GM19467 (cell line): ENCODE data around the gene HOXC11.

ENCODE experiments used
- ATAC-seq: cut with Tn5 transposase; IDR thresholded peaks from one replicate; pipeline ENCODE4 v1.9.1; 2021; ENCODE audit warnings: mild to moderate bottlenecking, moderate library complexity; ENCODE audit not compliant: unreplicated experiment

Gene HOXC11

DNA sequence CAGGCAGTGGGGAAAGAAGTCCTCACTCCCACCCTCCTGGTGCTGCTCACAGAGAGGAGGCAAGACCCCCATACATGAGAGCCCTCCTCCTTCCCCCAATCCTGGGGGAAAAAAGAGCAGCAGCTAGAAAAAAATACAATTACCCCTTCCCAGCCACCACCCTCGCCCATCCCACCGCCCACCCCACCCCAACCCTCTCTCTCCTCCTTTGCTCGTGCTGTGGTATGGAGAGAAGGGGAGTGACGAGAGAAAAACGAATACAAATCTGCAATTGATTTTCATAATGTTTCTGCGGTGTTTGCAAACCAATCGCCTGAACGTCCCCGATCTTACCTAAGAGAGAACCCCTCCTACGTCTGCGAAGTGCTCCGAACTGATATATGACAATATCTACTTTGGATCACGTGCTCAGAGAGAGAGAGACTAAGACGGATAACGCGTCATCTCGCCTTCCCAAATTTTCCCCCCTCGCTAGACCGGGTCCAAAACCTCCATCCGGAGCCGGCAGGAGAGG is at the start of gene HOXC11:
TSS of gene HOXC11 (plus strand) at position 405 of the 514 bp plus-strand sequence. CDS start 116 bp downstream, outside the sequence.
- no peak for ATAC-seq

DNA sequence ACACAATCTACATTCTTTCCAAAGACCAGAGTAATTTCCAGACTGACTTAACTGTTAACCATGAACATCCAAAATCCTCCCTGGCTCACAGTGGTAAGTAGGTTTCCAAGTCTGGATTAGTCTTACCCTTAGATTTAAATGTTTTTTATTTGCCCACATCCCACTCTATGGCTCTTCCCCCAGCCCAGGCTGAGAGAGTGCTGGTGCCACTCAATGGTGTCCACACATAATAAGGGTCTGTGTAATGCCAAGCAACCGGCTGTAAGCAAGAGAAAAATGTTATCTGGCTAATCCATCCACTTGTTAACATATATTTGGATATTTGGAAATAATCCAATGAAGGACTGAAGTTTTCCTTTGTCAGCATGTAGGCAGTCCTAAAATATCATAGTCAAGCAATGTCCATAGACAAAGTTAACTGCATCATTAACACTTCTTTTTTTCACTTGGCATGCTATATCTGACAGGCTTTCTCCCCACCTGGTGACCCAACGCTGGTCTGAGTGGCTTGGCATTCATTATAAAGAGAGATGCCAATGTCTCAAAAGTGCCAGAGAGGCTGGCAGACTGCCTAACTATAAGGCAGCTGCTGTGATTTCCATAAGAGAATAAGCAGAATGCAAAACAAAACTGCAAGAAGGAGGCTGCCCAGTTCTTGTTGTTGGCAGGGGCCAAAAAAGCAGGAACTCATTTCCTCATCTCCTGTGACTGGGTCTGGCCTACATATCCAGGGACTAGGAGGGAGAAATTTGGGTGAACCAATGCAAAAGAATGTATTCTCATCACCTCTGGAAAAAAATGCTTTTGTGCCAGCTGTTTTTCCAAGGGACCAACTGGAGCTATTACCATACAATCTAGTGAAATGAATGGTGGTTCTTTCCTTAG is 48.2 kb upstream of the HOXC11 start:
- no peak for ATAC-seq

DNA sequence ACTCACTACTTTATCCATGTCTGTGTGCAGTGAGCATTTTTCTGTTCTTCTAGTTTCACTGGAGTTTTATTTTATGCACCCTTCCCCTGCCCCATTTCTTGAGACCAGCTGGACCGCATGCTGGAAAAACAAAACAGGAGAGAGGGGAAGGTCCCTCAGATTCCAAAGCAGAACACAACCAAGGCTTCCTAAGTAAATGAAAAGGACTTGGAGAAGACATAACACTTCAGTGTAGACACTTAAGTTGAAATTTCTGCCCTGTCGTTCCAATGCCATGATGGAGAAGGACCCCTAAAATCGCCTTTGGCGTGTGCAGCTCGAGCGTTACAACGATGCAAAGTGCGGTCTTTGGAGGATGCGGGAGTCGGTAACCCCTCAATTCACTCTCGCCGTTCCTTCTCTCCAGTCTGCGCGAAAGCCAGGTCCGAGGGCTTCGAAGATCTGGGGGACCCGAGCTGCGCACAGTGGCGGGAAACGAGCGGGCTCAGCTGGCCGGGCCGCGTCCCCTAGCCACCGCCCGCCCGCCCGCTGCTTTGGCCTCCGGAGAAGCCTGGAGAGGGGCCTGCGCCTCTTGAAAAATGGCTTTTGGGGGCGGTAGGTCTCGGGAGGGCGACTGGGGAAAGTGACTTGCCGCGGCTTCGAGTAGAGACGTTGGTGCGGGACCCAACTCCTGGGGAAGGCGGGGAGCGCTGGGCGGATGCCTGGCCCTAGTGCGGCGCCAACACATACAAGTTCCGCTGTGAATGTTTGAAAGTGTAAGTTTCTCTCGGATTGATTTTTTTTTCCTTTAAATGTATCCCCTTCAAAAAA is 45.5 kb upstream of the HOXC11 start:
- ATAC-seq = no peak

DNA sequence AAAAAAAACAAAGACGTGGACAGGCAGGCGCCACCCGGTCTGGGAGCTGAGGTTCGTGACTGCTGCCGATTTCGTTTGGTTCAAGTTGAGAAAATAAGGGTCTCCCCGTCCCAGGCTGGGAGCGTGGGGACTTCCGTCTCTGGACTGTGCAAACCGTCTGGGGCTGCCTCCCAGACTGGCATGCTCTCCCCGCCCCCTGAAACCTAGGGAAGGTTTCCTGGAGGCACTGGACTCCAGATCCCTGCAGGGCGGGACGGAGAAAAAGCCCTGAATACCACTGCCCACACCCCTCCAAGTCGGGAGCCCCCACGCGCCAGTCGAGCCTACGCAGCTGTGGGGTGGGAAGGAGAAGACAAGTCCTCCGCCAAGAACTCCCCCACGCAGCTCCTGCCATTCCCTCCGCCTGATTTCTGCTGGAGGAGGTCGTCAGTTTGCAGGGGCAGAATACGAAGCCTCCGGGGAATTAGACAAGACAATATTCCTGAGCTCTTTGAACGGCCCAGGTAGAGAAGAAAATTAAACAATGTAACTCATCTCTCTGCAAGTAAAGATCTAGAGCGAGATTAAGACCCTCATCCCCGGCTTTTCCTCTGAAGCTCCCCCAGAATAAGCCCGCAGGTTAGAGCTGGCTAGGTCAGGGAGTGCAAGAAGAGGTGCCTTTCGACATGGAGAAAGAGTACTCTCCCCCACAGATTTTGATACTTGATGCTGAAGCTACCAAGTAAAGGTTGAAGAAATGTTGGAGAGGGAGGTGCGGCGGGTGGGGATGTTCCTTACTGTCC is 44.7 kb upstream of the HOXC11 start:
- ATAC-seq = no peak

DNA sequence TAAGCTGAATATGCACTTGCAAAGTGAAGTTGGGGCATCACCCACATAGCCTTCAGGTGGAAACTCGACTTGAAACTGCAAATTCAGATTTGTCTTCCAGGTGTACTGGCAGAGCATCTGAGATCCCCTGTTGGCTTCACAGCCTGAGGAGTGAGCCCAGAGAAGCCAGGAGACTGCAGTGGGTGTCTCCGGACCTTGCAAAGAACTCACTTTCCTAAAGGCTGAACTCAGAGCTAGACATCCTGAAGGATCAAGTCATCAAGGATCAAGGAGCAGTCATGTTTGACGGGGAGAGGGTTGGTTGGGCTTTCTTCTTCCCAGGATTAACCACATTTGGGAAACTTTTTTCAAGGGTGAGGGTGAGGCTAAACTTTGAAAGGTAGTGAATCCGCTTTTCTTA is 43.4 kb upstream of the HOXC11 start:
- ATAC-seq = no peak

DNA sequence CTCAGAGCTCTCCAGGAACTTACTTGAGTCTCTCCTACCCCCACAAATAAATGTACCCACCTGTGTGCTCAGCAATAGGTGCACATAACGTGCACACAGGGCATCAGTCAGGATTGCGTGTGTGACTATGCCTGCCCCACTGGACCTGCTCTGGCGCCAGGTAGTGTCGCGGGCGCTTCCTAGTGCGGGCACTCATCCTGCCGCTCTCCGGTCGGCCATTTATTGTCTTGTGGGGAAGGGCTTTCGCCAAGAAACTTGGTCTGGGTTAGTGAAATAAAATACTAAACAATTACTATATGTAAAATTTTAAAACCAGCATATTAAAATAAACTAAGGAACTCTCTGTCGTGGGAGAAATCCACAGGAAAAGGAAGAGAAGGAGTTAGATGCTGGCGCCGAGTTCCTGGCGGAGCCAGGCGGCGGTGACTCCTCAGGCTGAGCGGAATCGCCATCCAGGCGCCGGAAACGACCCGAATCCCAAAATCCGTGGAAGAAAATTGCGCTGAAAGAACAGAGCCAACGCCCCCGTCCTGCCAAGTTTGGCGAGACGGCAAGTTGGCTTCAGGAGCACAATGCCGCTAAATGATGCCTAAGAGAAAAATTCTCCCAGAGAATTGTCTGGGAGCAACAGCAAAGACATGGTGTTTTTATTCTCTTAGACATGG is 42.2 kb upstream of the HOXC11 start:
- no peak for ATAC-seq

DNA sequence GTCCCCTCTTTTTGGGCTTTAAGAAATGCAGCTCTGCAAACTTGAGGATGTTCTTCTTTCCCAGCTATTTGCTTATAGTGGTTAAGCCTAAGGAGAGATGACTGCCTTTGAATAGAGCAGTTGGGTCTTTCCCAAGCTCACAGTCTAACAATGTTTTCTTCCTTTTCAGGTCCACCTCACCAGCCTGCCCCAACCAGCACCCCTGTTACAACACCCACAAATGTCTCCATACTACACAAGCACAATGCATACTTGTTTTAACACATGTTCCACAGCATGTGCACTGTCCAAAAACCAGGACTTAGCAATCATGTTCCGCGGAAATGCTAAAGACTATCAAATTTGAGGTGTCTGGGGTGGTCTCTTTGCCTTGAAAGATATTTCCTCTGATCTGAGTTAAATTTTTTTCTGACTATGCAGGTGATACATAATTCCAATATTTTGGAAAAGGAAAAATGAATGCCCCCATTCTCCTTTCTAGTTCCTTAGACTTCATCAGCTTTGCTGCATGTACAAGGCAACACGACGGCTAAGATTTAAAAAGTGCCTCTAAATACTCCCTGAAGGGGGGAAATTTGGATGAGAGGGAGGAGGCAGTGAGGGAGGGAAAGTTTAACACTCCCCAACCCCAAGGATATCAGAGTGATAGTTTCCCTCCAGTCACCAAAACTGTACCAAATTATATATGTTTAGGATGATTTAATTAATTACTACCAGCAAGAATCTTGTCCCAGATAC is 40.9 kb upstream of the HOXC11 start:
- ATAC-seq = no peak

DNA sequence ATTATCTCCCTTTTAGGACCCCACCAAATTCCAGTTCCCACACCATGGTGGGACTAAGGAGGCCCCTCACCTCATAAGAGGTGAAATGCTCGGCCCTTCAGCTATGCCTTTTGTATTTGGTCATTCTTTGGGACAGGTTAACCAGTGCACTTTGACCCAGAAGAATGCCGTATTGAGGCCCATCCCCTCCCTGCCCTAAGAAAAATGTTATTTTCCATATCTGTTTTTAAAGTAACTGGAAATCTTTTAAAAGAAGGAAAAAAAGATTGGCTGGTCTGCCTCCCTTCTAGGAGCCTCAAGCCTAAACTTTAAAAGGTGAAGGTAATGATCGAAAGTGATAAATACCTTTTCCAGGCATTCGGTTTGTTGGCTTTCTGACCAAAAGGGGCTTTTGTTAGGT is 40.0 kb upstream of the HOXC11 start:
- no peak for ATAC-seq

DNA sequence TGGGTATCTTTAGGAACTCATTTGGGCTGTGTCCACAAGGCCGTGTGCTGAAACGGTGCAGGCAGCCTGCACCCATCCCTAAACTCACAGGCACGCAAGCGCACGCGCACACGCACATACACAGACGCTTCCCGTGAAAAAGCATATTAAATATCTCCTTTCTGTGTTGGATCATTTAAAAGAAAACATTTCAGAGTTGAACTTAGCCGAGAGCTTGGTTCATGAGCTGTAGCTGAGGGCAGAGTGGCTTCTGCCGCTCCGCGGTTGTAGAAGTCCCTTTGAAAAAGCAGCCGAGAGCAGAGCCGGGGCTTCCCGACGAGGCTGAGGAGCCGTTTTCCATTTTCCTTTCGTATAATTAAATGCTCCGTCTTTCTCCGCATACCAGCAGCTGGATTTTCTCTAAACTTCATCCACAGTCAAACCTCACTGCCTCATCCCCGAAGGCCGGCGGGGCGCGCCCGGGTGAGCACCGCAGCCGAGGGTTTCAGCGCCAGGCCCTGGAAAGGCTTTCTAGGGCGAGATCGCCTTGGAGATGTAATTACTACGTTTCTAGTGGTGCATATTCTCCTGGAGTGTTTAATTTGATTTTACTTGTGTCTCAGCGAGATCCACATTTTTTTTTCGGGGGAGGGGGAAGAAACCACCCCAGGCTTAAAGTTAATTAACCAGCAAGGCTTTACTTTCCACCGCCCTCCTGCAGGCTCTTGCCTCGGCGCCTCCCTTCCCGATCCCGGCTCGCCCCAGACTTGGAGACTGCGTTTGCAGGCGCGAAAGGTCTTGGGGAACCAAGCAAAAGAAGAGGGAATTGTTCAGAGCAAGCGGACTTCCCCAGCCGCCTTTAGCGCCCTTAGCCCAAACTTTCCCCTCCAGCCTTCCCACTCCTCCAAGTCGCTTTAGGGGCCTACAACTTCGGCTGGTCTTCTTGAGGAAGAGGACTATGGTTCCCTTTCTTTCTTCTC is 37.3 kb upstream of the HOXC11 start:
- no peak for ATAC-seq

DNA sequence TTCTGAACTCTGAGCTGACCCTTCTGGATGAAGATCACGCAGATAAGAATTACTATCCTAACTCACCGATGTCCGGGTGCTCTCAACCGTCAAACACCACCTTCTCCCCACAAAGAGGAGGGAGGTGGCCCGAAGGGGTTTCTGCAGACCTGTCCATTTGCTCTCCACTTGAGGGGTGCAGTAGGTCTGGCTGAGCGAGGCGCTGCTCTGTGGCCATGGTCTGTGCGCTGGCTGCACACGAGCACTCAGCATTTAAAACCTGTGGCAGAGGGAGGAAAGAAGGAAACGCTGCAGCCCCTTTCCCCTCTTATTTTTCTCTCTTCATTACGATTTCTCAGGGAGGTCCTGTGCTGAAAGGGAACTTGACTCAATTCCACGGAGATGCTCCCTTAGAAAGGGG is 35.8 kb upstream of the HOXC11 start:
- ATAC-seq = no peak

DNA sequence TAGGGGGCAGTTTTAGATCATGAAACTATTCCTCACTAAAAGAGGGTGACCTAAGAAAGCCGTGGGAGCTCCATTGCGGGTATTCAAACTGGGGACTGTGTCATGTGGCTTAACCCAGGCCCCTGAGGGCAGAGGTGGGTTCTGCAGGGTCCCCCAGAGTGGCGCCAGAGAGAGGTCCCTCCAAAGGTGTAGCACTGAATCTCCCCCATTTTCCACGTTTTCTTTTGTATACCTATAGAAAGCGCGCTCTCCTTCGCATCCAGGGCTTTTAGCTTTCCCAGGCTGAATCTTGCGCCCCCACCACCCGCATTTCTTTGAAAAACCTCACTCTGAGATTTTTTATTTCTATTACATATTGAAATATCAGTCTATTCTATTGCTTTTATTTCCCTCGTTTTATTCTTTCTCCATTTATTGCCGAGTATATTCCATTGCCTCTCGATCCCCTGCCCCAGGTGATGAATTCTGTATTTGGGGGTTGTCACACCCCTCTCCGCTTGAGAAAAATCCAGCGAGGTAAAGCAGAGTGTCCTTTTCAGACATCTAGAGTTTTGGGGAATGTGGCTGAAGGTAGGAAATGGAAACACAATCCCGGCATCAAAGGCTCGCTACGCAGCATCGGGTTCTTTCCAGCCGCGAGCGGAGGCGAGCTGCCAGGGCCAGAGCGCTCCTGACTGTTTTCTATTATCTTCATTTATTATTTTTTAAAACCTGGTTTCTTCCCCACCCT is 35.2 kb upstream of the HOXC11 start:
- no peak for ATAC-seq

DNA sequence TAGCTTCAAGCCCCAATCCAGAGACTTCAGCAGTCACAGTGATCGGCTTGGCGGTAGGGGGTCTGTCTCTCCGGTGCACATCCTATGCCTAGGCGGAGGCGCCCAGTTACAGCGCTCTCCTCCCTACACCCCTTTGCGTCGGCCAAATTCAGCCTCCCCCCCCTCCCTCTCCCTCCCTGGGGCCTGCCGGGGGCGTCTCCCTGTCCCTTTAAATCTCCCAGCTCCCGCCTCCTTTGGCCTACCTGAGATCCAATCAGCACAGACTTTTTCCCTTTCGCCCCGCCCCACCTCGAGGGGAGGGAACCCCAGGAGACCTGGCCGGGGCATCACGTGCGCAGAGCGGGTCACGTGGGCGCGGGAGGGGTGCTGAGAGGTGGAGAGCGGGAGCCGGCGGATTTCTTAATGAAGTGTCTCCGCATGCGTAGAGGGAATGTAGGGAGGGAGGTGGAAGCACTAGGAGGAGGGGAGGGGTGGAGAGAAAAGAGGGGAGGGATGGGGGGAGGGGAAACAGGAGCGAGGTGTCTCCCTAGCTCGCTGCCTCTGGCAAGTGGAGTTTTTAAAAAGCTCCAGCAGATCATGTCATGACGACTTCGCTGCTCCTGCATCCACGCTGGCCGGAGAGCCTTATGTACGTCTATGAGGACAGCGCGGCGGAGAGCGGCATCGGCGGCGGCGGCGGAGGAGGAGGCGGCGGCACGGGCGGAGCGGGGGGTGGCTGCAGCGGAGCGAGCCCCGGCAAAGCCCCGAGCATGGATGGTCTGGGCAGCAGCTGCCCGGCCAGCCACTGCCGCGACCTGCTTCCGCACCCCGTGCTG is 34.4 kb upstream of the HOXC11 start, which contains the start of gene HOXC13:
TSS of gene HOXC13 (plus strand) at position 506 of the 815 bp plus-strand sequence. CDS start at position 582, 76 bp downstream.
- no peak for ATAC-seq

DNA sequence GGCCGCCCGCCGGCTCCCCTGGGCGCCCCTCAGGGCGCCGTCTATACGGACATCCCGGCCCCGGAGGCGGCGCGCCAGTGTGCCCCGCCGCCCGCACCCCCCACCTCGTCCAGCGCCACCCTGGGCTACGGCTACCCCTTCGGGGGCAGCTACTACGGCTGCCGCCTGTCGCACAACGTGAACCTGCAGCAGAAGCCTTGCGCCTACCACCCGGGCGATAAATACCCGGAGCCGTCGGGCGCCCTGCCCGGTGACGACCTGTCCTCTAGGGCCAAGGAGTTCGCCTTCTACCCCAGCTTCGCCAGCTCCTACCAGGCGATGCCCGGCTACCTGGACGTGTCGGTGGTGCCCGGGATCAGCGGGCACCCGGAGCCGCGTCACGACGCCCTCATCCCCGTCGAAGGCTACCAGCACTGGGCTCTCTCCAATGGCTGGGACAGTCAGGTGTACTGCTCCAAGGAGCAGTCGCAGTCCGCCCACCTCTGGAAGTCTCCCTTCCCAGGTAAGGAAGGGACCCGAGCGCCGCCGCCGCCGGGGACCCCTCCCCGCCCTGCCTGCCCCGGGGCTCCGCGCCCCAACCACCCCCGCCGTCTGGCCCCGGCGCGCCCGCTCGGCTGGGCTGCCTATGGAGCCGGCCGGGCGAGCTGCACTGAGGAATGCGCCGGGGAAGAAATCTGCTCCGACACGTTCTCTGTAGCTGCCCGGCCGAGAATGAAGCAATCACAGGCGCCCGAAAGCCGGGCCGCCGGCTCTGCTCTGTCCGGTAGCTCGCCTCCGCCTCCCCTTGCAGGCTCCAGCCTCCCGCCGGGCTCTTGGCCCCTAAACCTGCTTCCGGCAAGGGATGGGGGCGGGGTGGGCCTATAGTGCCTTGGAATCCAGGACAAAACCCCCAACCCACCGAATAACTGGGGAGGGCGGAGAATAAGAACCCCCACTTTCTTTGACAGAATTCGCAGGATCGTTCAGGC is 33.5 kb upstream of the HOXC11 start:
- no peak for ATAC-seq

DNA sequence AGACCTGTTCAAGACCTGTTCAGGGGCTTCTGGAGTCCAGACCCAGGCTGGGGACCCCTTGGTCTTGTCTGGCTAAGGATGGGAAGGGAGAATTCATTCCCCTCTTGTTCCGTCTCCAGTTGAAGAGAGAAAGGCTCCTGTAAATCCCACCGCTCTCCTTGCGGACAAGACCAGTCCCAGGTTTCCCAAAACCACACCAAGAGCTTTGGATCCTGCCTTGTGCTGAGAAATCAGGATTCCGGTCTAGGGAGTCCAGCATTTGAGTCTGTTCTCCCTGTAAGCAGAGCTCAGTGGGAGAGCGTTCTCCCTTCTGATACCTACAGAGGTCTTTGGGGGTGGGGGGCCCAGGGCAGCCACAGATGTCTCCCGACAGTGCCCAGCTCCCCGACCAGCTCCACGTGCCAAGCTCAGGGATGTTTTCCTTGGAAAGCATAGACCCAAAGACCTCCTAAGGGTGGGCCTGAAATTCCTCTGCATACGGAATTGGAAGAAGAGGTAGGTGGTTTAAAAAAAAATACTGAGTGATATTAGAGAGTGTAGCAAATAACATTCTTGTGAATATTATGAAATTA is 32.4 kb upstream of the HOXC11 start:
- no peak for ATAC-seq

DNA sequence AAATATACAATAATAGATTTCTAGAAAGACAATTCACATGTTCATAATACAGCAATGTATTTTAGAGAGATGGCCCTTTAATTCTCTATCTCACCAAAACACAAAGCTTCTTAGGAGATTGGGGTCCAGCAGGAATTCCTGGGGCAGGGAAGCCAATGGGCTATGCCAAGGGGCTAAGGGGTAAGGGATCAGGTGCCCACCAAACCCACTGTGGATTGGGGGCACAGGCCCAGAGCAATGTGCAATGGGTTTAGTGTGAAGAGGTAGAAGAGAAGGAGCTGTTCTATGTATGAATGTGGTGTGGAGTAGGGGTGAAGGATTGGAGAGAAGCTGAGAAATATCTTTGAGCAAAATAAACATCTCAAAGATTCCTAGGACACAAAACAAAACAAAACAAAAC is 31.7 kb upstream of the HOXC11 start:
- no peak for ATAC-seq

DNA sequence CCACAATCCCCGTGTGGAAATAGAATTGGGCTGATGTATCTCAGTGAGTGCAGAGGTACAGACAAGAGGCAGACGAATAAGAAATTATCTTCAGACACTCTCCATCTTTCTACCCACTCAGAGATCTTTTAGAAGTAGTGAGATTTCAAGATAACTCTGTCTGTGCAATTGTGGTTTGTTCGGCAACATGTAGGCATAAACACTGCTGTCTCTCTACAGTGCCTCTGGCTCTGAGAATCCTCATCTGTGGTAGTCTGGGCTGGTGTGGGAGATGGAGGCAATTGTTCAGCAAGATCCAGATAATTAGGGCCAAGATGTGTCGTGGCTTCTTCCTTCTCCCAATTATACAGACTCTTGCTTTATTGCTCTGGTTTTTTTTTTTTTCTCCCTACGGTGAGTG is 31.2 kb upstream of the HOXC11 start:
- no peak for ATAC-seq
